DOHH2 (cell line): Measurements from ENCODE around the gene SP7.

Source experiments
- CTCF ChIP-seq: fragments of 200-600 bp; sonication (generic); IDR thresholded peaks from one replicate; pipeline ENCODE4 v1.5.1; 2014; ENCODE audit warnings: antibody characterized with exemption, mild to moderate bottlenecking, low read depth, low read length; ENCODE audit not compliant: poor library complexity, severe bottlenecking
- EZH2phosphoT487 ChIP-seq: fragments of 200-600 bp; sonication (generic); IDR thresholded peaks from 2 replicates; pipeline ENCODE4 v1.6.1; 2017; ENCODE audit warnings: borderline replicate concordance, mild to moderate bottlenecking, antibody characterized with exemption, low read length, moderate library complexity, mixed read lengths

GRCh38 chr12:53352331-53353256, 16.4 kb upstream of the SP7 start:
- peak; percentile 85 for TF ChIP-seq CTCF
- no peak for TF ChIP-seq EZH2phosphoT487
